Panc1 (cell line): ENCODE data around the gene THPO. TPM values are rescaled to one million over a fixed set of nuclear protein-coding genes. Genes with fewer than 3 reads are reported as not detected.

ENCODE experiments used
- ATAC-seq: fragments of 200-7000 bp; cut with Tn5 transposase; 2 replicates; pipeline ENCODE4 v1.9.1; 2020; ENCODE audit warnings: mild to moderate bottlenecking, moderate library complexity
- BruUV-seq: library from RNA; stranded (reverse); fragments of 400-500 nt; replicated peaks from 2 replicates; lab custom pipeline; 2021; lab: Mats Ljungman, UMichigan
- CTCF ChIA-PET: fragments of 300-600 bp; sonication (Branson Sonifier 250); formaldehyde crosslinking; loops from one replicate; lab custom pipeline; 2022; ENCODE audit warnings: antibody characterized with exemption; lab: Charles Lee
- POLR2A ChIA-PET: fragments of 300-600 bp; sonication (Branson Sonifier 250); formaldehyde crosslinking; loops from one replicate; lab custom pipeline; 2022; ENCODE audit warnings: antibody characterized with exemption; lab: Charles Lee
- DNase-seq: peaks from one replicate; pipeline ENCODE4 v3.0.0-alpha.2; 2010; ENCODE audit warnings: low read depth, low spot score
- H3K27ac ChIP-seq: 2 replicates; pipeline ENCODE4 v1.5.1; 2011; ENCODE audit warnings: mild to moderate bottlenecking, low read length, inconsistent platforms
- H3K27me3 ChIP-seq: fragments of 200-500 bp; sonication (Bioruptor generic); 2 replicates; pipeline ENCODE4 v1.6.0; 2014; ENCODE audit warnings: low read length, inconsistent platforms; ENCODE audit not compliant: control insufficient read depth, insufficient read depth
- H3K36me3 ChIP-seq: fragments of 200-500 bp; sonication (Bioruptor generic); 2 replicates; pipeline ENCODE4 v1.5.1; 2014; ENCODE audit warnings: inconsistent platforms, mild to moderate bottlenecking, low read length, moderate library complexity; ENCODE audit not compliant: control insufficient read depth, insufficient read depth
- H3K4me1 ChIP-seq: 2 replicates; pipeline ENCODE4 v1.5.1; 2011; ENCODE audit warnings: inconsistent platforms, mild to moderate bottlenecking, low read length, moderate library complexity; ENCODE audit not compliant: control insufficient read depth, insufficient read depth
- H3K4me3 ChIP-seq, 2 experiments: 2 replicates each; pipeline ENCODE4 v1.5.1; 2011 to 2012; ENCODE audit warnings: low read depth in 2 of 2, low read length in 2 of 2, mild to moderate bottlenecking in 2 of 2, inconsistent platforms in 1 of 2, moderate library complexity in 1 of 2
- H3K9me3 ChIP-seq: fragments of 200-500 bp; sonication (Bioruptor generic); 2 replicates; pipeline ENCODE4 v1.5.1; 2014; ENCODE audit warnings: low read depth, mild to moderate bottlenecking, inconsistent platforms, low read length, moderate library complexity; ENCODE audit not compliant: control insufficient read depth, insufficient read depth
- POLR2AphosphoS5 ChIP-seq: IDR thresholded peaks from 2 replicates; pipeline ENCODE4 v1.6.1; 2012; ENCODE audit warnings: mild to moderate bottlenecking, low read depth, low read length, moderate library complexity
- REST ChIP-seq, 2 experiments: IDR thresholded peaks; 2 replicates each; pipeline ENCODE4 v1.6.1; 2011 to 2012; ENCODE audit warnings: low read depth in 2 of 2, control low read depth in 1 of 2, low read length in 1 of 2, mild to moderate bottlenecking in 1 of 2, moderate library complexity in 1 of 2; ENCODE audit not compliant: insufficient read depth in 1 of 2
- SIN3A ChIP-seq: IDR thresholded peaks from 2 replicates; pipeline ENCODE4 v1.6.1; 2012; ENCODE audit warnings: low read depth, mild to moderate bottlenecking, low read length, moderate library complexity, borderline replicate concordance; ENCODE audit not compliant: insufficient read depth
- TCF7L2 ChIP-seq: IDR thresholded peaks from 2 replicates; pipeline ENCODE4 v1.6.1; 2011; ENCODE audit warnings: mild to moderate bottlenecking, low read depth, low read length, inconsistent platforms
- in situ Hi-C: cut with HindIII; loops from 2 replicates; pipeline ENCODE4 v1.10.0; 2016; ENCODE audit warnings: low sequenced_read_pairs, low pct_unique_long_range_greater_than_20kb
- intact Hi-C: fragments of 100-400 bp; cut with micrococcal nuclease; formaldehyde crosslinking; loops from one replicate; pipeline ENCODE4 v1.10.0; 2022; ENCODE audit not compliant: unreplicated experiment
- total RNA-seq: library from RNA; stranded (reverse); gene quantifications from one replicate; pipeline ENCODE4 v1.2.1, GENCODE V29; 2021; ENCODE audit not compliant: unreplicated experiment
- TF ChIP-seq, protein P1 (sequence below): fragments of 450-650 bp; IDR thresholded peaks from 2 replicates; pipeline ENCODE4 v1.5.1; 2017; ENCODE audit warnings: mild to moderate bottlenecking

The THPO gene
- total RNA-seq, 1 experiment from 2014 or later, result not detected

DNA sequence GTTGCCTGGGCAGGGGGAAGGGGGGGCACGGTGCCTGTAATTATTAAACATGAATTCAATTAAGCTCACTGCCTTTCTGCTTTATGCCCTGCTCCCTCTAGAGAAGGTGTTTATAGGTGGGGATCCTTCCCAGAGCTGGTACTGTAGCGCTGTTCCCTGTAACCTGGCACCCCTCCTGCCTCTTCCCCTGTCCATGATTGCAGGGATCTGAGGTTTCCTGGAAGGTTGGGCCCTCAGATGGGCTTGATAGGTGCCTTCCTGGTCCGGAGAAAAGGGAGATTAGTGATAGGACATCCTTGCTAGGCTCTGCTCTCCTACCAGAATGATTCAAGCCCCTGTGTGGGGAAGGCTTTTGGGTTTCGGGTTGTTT, 42.7 kb downstream of the THPO start:
- DNase-seq (no peak), ATAC-seq (peak; percentile 47)
- no peak for TF ChIP-seq POLR2AphosphoS5
- TF ChIP-seq REST (IDR thresholded peaks at IDR 0.05; ENCODE audit: insufficient read depth in 1 of 2, low read depth in 2 of 2, low read length in 1 of 2), result no peak
- TF ChIP-seq, protein P1, sequence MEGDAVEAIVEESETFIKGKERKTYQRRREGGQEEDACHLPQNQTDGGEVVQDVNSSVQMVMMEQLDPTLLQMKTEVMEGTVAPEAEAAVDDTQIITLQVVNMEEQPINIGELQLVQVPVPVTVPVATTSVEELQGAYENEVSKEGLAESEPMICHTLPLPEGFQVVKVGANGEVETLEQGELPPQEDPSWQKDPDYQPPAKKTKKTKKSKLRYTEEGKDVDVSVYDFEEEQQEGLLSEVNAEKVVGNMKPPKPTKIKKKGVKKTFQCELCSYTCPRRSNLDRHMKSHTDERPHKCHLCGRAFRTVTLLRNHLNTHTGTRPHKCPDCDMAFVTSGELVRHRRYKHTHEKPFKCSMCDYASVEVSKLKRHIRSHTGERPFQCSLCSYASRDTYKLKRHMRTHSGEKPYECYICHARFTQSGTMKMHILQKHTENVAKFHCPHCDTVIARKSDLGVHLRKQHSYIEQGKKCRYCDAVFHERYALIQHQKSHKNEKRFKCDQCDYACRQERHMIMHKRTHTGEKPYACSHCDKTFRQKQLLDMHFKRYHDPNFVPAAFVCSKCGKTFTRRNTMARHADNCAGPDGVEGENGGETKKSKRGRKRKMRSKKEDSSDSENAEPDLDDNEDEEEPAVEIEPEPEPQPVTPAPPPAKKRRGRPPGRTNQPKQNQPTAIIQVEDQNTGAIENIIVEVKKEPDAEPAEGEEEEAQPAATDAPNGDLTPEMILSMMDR, result no peak
- TF ChIP-seq TCF7L2, result no peak
- TF ChIP-seq SIN3A, result no peak
- Histone ChIP-seq H3K4me3 (peak overlapping the region; percentile 53 to 80), H3K9me3 (no peaks in the 10 kb centered on the region), H3K27me3 (no peaks in the 10 kb centered on the region), H3K4me1 (peaks cover 58% of the 10 kb centered on the region), H3K27ac (peak overlapping the region; percentile 82), H3K36me3 (0 out of 2 replicates have a peak, but pooled peaks cover 11% of the 10 kb centered on the region)
- POLR2A ChIA-PET, result no interaction called here
- CTCF ChIA-PET, result no interaction called here
- no TSS peak for BruUV-seq
- in situ Hi-C loops, result no loop called here
- intact Hi-C loops, result no loop called here

- Histone ChIP-seq H3K4me1 (peaks cover 58% of the 10 kb centered on the region), H3K36me3 (peaks cover 14% of the 10 kb centered on the region; the same call in 1 of the 2 replicates), H3K27me3 (no peaks in the 10 kb centered on the region), H3K27ac (peak overlapping the region; percentile 82; the same call in 1 of the 2 replicates), H3K9me3 (no peaks in the 10 kb centered on the region), H3K4me3 (no peak overlapping the region)
- DNase-seq, result peak; percentile 87
- no TSS peak for BruUV-seq
- intact Hi-C loops (no loop called here), in situ Hi-C loops (no loop called here)
- peak; percentile 44 for ATAC-seq
- POLR2A ChIA-PET, result no interaction called here
- CTCF ChIA-PET, result no interaction called here
- TF ChIP-seq SIN3A (no peak), TCF7L2 (no peak), REST (IDR thresholded peaks at IDR 0.05; ENCODE audit: insufficient read depth in 1 of 2, low read depth in 2 of 2, low read length in 1 of 2) (no peak), POLR2AphosphoS5 (no peak)
- TF ChIP-seq, protein P1, result no peak
Observed at GRCh38 chr3:184334470-184335158, 43.4 kb downstream of the THPO start.
